HepG2 (cell line): ENCODE data around the gene PCBP4. TPM values are rescaled to one million over a fixed set of nuclear protein-coding genes. Genes with fewer than 3 reads are reported as not detected.

Experiments used
- ARNT2 ChIP-seq: sonication (generic); formaldehyde crosslinking; IDR thresholded peaks from 2 replicates; pipeline ENCODE4 v1.8.0; 2022; ENCODE audit warnings: mild to moderate bottlenecking, low read depth, missing genetic modification reagents, moderate library complexity
- ASH2L ChIP-seq: fragments of 300-600, 200-600 bp; sonication (generic); IDR thresholded peaks from 2 replicates; pipeline ENCODE4 v1.7.0; 2017; ENCODE audit warnings: low read depth, mild to moderate bottlenecking, moderate library complexity, mixed read lengths, low read length; ENCODE audit not compliant: insufficient read length
- EHMT2 ChIP-seq: fragments of 200-600 bp; sonication (generic); IDR thresholded peaks from 2 replicates; pipeline ENCODE4 v1.7.0; 2017; ENCODE audit warnings: antibody characterized with exemption, low read depth, low read length, borderline replicate concordance
- ETV6 ChIP-seq: sonication (generic); formaldehyde crosslinking; conservative IDR thresholded peaks from 2 replicates; pipeline ENCODE4 v1.4.0; 2020; ENCODE audit warnings: missing genetic modification reagents
- FOXK1 ChIP-seq: sonication (generic); formaldehyde crosslinking; IDR thresholded peaks from 2 replicates; pipeline ENCODE4 v1.4.0; 2020; ENCODE audit warnings: low read depth, missing genetic modification reagents, borderline replicate concordance
- NFATC3 ChIP-seq: sonication (generic); formaldehyde crosslinking; IDR thresholded peaks from 2 replicates; pipeline ENCODE4 v1.5.1; 2020; ENCODE audit warnings: mild to moderate bottlenecking, missing genetic modification reagents
- NFIB ChIP-seq: sonication (generic); formaldehyde crosslinking; IDR thresholded peaks from 2 replicates; pipeline ENCODE4 v1.9.0; 2021; ENCODE audit warnings: missing genetic modification reagents, mild to moderate bottlenecking, borderline replicate concordance
- PHB2 ChIP-seq: fragments of 450-650 bp; IDR thresholded peaks from 2 replicates; pipeline ENCODE4 v1.6.1; 2018; ENCODE audit not compliant: partially characterized antibody
- RAD21 ChIP-seq: fragments of 450-650 bp; formaldehyde crosslinking; IDR thresholded peaks from 2 replicates; pipeline ENCODE4 v1.5.0; 2020; ENCODE audit warnings: mild to moderate bottlenecking
- SALL2 ChIP-seq: sonication (generic); formaldehyde crosslinking; IDR thresholded peaks from 2 replicates; pipeline ENCODE4 v1.8.1; 2023; ENCODE audit warnings: mild to moderate bottlenecking, missing genetic modification reagents, inconsistent platforms
- TARDBP ChIP-seq: sonication (generic); formaldehyde crosslinking; IDR thresholded peaks from 2 replicates; pipeline ENCODE4 v1.8.0; 2022; ENCODE audit warnings: mild to moderate bottlenecking, missing genetic modification reagents
- TCF7L2 ChIP-seq: IDR thresholded peaks from 2 replicates; pipeline ENCODE4 v1.6.1; 2011; ENCODE audit warnings: mild to moderate bottlenecking, low read depth, low read length, moderate library complexity
- ZBTB42 ChIP-seq: sonication (generic); formaldehyde crosslinking; IDR thresholded peaks from 2 replicates; pipeline ENCODE4 v1.5.0; 2020; ENCODE audit warnings: mild to moderate bottlenecking, missing genetic modification reagents
- ZNF17 ChIP-seq: sonication (generic); formaldehyde crosslinking; IDR thresholded peaks from 2 replicates; pipeline ENCODE4 v1.5.0; 2020; ENCODE audit warnings: mild to moderate bottlenecking, missing genetic modification reagents
- ZNF180 ChIP-seq: sonication (generic); formaldehyde crosslinking; IDR thresholded peaks from 2 replicates; pipeline ENCODE4 v1.4.0; 2020; ENCODE audit warnings: low read depth, missing genetic modification reagents, borderline replicate concordance
- ZNF331 ChIP-seq: sonication (generic); formaldehyde crosslinking; IDR thresholded peaks from 2 replicates; pipeline ENCODE4 v1.4.0; 2020; ENCODE audit warnings: missing genetic modification reagents
- ZNF557 ChIP-seq: sonication (generic); formaldehyde crosslinking; IDR thresholded peaks from 2 replicates; pipeline ENCODE4 v1.4.0; 2020; ENCODE audit warnings: missing genetic modification reagents
- ZNF562 ChIP-seq: sonication (generic); formaldehyde crosslinking; IDR thresholded peaks from 2 replicates; pipeline ENCODE4 v1.8.0; 2022; ENCODE audit warnings: missing genetic modification reagents, borderline replicate concordance
- ZNF761 ChIP-seq: sonication (generic); formaldehyde crosslinking; conservative IDR thresholded peaks from 2 replicates; pipeline ENCODE4 v1.4.0; 2020; ENCODE audit warnings: mild to moderate bottlenecking, missing genetic modification reagents
- ZNF788 ChIP-seq: sonication (generic); formaldehyde crosslinking; IDR thresholded peaks from 2 replicates; pipeline ENCODE4 v1.5.0; 2020; ENCODE audit warnings: mild to moderate bottlenecking, missing genetic modification reagents, borderline replicate concordance
- polyA plus RNA-seq, 8 experiments: library from polyadenylated mRNA; depleted of rRNA in 3 of 8; stranded (reverse) in 7 of 8; unstranded in 1 of 8; fragments of >200 nt; fragmentation: Illumina TruSeq in 4 of 8; extraction: Trizol in 4 of 8; gene quantifications; 2 replicates each; pipeline versions ENCODE4 v1.2.1 to v1.2.3, GENCODE V29; 2011 to 2016; ENCODE audit warnings: low read depth in 4 of 8, missing spikeins in 1 of 8, mixed read lengths in 1 of 8; ENCODE audit not compliant: insufficient read depth in 1 of 8
- total RNA-seq, 5 experiments: library from RNA; depleted of rRNA; stranded (reverse); fragments of >200 nt; fragmentation: Illumina TruSeq; extraction: Trizol; gene quantifications; 2 replicates each; pipeline ENCODE4 v1.2.3, GENCODE V29; 2016; ENCODE audit warnings: low read depth in 1 of 5
- TF ChIP-seq, protein P1 (sequence below): sonication (generic); formaldehyde crosslinking; IDR thresholded peaks from 2 replicates; pipeline ENCODE4 v1.4.0; 2020; ENCODE audit warnings: low read depth, missing genetic modification reagents
- TF ChIP-seq, protein P2 (sequence below): IDR thresholded peaks from 2 replicates; pipeline ENCODE4 v1.6.1; 2016; ENCODE audit warnings: mild to moderate bottlenecking
- TF ChIP-seq, protein P3 (sequence below): IDR thresholded peaks from 2 replicates; pipeline ENCODE4 v1.6.1; 2016; ENCODE audit warnings: missing biosample characterization, missing genetic modification reagents, low read depth

Gene PCBP4
- total and polyA plus RNA-seq, 2 of the 13 experiments (the other 11 are each of a cell fraction or from before 2014, with no cell fraction given) = 36.8 to 51.3 TPM

DNA sequence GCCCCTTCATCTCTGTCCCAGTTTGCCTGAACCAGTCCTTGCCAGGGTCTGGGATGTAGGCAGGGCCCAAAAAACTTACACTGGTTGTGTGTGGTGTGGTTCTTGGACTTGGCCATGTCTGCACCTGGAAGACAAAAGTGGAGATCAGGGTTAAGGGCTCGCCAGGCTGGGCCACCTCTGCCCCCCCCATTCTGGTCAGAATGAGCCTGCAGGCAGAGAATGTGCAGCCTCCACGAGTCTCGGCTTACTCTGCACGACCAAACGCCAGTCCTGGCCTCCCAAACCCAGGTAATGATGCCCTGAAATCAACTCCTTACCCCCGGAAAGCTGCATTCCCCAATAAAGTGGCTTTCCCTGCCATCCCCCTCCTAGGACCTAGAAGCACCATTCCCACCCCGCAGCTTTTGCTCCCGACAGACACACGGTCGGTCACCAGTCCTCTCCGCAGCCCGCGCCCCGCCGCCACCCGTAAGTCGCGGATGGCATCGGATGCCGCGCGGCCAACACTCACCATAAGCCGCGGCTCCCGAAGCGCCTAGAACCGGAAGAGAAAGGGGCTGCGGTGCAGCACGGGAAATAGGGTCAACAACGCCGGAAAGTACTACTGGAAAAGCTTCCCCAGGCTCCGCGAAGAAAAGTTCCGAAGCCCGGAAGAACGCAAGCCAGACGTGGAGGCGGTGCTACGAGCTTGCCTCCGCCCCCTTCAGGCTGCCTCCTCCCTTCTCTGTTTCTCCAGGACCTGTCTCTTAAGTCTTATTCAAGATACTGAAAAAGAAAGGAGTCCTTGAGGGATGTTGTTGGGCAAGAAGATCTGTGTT lies 28.3 kb upstream of the PCBP4 start, which contains the start of gene RPL29 (continued):
- TF ChIP-seq, protein P1, sequence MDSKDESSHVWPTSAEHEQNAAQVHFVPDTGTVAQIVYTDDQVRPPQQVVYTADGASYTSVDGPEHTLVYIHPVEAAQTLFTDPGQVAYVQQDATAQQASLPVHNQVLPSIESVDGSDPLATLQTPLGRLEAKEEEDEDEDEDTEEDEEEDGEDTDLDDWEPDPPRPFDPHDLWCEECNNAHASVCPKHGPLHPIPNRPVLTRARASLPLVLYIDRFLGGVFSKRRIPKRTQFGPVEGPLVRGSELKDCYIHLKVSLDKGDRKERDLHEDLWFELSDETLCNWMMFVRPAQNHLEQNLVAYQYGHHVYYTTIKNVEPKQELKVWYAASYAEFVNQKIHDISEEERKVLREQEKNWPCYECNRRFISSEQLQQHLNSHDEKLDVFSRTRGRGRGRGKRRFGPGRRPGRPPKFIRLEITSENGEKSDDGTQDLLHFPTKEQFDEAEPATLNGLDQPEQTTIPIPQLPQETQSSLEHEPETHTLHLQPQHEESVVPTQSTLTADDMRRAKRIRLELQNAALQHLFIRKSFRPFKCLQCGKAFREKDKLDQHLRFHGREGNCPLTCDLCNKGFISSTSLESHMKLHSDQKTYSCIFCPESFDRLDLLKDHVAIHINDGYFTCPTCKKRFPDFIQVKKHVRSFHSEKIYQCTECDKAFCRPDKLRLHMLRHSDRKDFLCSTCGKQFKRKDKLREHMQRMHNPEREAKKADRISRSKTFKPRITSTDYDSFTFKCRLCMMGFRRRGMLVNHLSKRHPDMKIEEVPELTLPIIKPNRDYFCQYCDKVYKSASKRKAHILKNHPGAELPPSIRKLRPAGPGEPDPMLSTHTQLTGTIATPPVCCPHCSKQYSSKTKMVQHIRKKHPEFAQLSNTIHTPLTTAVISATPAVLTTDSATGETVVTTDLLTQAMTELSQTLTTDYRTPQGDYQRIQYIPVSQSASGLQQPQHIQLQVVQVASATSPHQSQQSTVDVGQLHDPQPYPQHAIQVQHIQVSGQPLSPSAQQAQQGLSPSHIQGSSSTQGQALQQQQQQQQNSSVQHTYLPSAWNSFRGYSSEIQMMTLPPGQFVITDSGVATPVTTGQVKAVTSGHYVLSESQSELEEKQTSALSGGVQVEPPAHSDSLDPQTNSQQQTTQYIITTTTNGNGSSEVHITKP (CRISPR knock-in tag) = no peak; the same call in 1 of the 2 replicates
- TF ChIP-seq ZNF17 (peak; percentile 68; the same call in 1 of the 2 replicates), ZNF761 (CRISPR knock-in tag) (peak; percentile 91), NFIB (CRISPR knock-in tag) (no peak), ASH2L (peak; percentile 96), EHMT2 (no peak), ZBTB42 (CRISPR knock-in tag) (no peak), ZNF331 (peak; percentile 83), ARNT2 (CRISPR knock-in tag) (peak; percentile 65), ZNF562 (CRISPR knock-in tag) (no peak; the same call in 1 of the 2 replicates), NFATC3 (no peak), TARDBP (CRISPR knock-in tag) (peak; percentile 91), FOXK1 (CRISPR knock-in tag) (peak; percentile 96; the same call in 1 of the 2 replicates), ETV6 (CRISPR knock-in tag) (0 out of 2 replicates have a peak, but pooled peaks have one; percentile 59), PHB2 (no peak), SALL2 (CRISPR knock-in tag) (peak; percentile 89), TCF7L2 (no peak), ZNF557 (CRISPR knock-in tag) (peak; percentile 77; the same call in 1 of the 2 replicates), ZNF180 (CRISPR knock-in tag) (no peak), RAD21 (CRISPR knock-in tag) (peak; percentile 29; the same call in 1 of the 2 replicates), ZNF788 (CRISPR knock-in tag) (peak; percentile 87; the same call in 1 of the 2 replicates)
- TF ChIP-seq, protein P2, sequence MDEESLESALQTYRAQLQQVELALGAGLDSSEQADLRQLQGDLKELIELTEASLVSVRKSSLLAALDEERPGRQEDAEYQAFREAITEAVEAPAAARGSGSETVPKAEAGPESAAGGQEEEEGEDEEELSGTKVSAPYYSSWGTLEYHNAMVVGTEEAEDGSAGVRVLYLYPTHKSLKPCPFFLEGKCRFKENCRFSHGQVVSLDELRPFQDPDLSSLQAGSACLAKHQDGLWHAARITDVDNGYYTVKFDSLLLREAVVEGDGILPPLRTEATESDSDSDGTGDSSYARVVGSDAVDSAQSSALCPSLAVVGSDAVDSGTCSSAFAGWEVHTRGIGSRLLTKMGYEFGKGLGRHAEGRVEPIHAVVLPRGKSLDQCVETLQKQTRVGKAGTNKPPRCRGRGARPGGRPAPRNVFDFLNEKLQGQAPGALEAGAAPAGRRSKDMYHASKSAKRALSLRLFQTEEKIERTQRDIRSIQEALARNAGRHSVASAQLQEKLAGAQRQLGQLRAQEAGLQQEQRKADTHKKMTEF (CRISPR knock-in tag) = peak; percentile 91
- TF ChIP-seq, protein P3, sequence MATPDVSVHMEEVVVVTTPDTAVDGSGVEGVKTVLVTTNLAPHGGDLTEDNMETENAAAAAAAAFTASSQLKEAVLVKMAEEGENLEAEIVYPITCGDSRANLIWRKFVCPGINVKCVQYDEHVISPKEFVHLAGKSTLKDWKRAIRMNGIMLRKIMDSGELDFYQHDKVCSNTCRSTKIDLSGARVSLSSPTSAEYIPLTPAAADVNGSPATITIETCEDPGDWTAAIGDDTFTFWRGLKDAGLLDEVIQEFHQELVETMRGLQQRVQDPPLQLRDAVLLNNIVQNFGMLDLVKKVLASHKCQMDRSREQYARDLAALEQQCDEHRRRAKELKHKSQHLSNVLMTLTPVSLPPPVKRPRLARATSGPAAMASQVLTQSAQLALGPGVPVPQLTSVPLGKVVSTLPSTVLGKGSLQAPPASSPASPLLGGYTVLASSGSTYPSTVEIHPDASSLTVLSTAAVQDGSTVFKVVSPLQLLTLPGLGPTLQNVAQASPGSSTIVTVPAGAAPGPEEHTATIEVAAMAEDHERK (CRISPR knock-in tag) = 0 out of 2 replicates have a peak, but pooled peaks have one; percentile 54
